DOHH2 (cell line): ENCODE data around the gene PIGM.

Experiments
- H3F3A ChIP-seq: fragments of 200-600 bp; sonication (generic), shearing (Covaris generic); 2 replicates; pipeline ENCODE4 v1.6.0; 2016; ENCODE audit warnings: antibody characterized with exemption, mild to moderate bottlenecking; ENCODE audit not compliant: control insufficient read depth, insufficient read depth
- H3K27ac ChIP-seq: fragments of 200-600 bp; sonication (generic); 2 replicates; pipeline ENCODE4 v1.5.1; 2014; ENCODE audit warnings: low read depth, mild to moderate bottlenecking, low read length, moderate library complexity
- H3K27me3 ChIP-seq: fragments of 200-600 bp; sonication (generic); 2 replicates; pipeline ENCODE4 v1.6.1; 2014; ENCODE audit warnings: mild to moderate bottlenecking, low read length, mixed read lengths; ENCODE audit not compliant: control insufficient read depth
- H3K36me3 ChIP-seq: fragments of 200-600 bp; sonication (generic); 2 replicates; pipeline ENCODE4 v1.6.1; 2014; ENCODE audit warnings: mild to moderate bottlenecking, low read length, moderate library complexity, mixed read lengths; ENCODE audit not compliant: control insufficient read depth
- H3K4me1 ChIP-seq: fragments of 200-600 bp; sonication (generic); 2 replicates; pipeline ENCODE4 v1.6.1; 2014; ENCODE audit warnings: mild to moderate bottlenecking, low read length, mixed read lengths; ENCODE audit not compliant: control insufficient read depth
- H3K4me2 ChIP-seq: fragments of 200-600 bp; sonication (generic); 2 replicates; pipeline ENCODE4 v1.6.0; 2014; ENCODE audit warnings: mild to moderate bottlenecking, low read length, moderate library complexity
- H3K4me3 ChIP-seq: fragments of 200-600 bp; sonication (generic); 2 replicates; pipeline ENCODE4 v1.5.1; 2014; ENCODE audit warnings: mild to moderate bottlenecking, low read length, mixed read lengths
- H3K79me2 ChIP-seq: fragments of 200-600 bp; sonication (generic); 2 replicates; pipeline ENCODE4 v1.6.1; 2014; ENCODE audit warnings: mild to moderate bottlenecking, low read length, mixed read lengths; ENCODE audit not compliant: control insufficient read depth
- H3K9me2 ChIP-seq: fragments of 200-600 bp; sonication (generic); replicated peaks from 2 replicates; pipeline ENCODE4 v1.6.1; 2014; ENCODE audit warnings: mild to moderate bottlenecking, low read length, mixed read lengths; ENCODE audit not compliant: control insufficient read depth
- H3K9me3 ChIP-seq: fragments of 200-600 bp; sonication (generic); 2 replicates; pipeline ENCODE4 v1.6.1; 2014; ENCODE audit warnings: antibody characterized with exemption, low read length, mixed read lengths; ENCODE audit not compliant: control insufficient read depth, insufficient read depth
- H4K20me1 ChIP-seq: fragments of 200-600 bp; sonication (generic); 2 replicates; pipeline ENCODE4 v1.6.0; 2014; ENCODE audit warnings: low read depth, mild to moderate bottlenecking, antibody characterized with exemption, low read length, moderate library complexity; ENCODE audit not compliant: control insufficient read depth, insufficient read depth
- EZH2phosphoT487 ChIP-seq: fragments of 200-600 bp; sonication (generic); IDR thresholded peaks from 2 replicates; pipeline ENCODE4 v1.6.1; 2017; ENCODE audit warnings: borderline replicate concordance, mild to moderate bottlenecking, antibody characterized with exemption, low read length, moderate library complexity, mixed read lengths
- TF ChIP-seq, protein P1 (sequence below): fragments of 200-600 bp; sonication (generic); IDR thresholded peaks from one replicate; pipeline ENCODE4 v1.5.1; 2014; ENCODE audit warnings: antibody characterized with exemption, mild to moderate bottlenecking, low read depth, low read length; ENCODE audit not compliant: poor library complexity, severe bottlenecking

Gene PIGM

DNA sequence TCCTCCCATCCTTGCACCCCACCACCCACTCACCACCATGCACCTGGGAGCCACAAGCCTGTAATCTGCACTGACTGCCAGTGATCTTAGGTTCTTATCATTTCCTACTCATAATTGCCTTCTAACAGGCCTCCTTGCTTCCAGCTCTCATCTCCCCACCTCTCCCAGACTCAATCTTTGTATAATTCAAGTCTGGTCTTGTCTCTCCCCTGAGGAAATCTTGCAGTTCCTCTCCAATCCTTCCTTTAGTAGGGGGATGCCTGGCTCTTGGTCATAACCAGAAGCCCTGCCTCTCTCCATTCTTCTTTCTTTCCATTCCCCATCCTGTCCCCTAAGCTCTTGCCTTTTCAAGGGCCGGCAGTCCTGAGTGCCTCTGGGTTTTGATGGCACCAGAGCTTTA is 27.8 kb downstream of the PIGM start:
- no peak overlapping the region for H3K4me2 ChIP-seq
- peaks cover 9% of the 10 kb centered on the region for H3K4me1 ChIP-seq
- no peaks in the 10 kb centered on the region for H3K9me3 ChIP-seq
- H3F3A ChIP-seq = no peaks in the 10 kb centered on the region; the same call in 1 of the 2 replicates
- no peaks in the 10 kb centered on the region for H3K36me3 ChIP-seq
- H3K9me2 ChIP-seq = no peaks in the 10 kb centered on the region
- peaks cover 19% of the 10 kb centered on the region for H3K27me3 ChIP-seq
- H3K79me2 ChIP-seq = no peaks in the 10 kb centered on the region
- H3K27ac ChIP-seq = no peak overlapping the region
- H4K20me1 ChIP-seq = no peaks in the 10 kb centered on the region
- no peak overlapping the region for H3K4me3 ChIP-seq
- no peak for TF ChIP-seq EZH2phosphoT487
- TF ChIP-seq, protein P1, sequence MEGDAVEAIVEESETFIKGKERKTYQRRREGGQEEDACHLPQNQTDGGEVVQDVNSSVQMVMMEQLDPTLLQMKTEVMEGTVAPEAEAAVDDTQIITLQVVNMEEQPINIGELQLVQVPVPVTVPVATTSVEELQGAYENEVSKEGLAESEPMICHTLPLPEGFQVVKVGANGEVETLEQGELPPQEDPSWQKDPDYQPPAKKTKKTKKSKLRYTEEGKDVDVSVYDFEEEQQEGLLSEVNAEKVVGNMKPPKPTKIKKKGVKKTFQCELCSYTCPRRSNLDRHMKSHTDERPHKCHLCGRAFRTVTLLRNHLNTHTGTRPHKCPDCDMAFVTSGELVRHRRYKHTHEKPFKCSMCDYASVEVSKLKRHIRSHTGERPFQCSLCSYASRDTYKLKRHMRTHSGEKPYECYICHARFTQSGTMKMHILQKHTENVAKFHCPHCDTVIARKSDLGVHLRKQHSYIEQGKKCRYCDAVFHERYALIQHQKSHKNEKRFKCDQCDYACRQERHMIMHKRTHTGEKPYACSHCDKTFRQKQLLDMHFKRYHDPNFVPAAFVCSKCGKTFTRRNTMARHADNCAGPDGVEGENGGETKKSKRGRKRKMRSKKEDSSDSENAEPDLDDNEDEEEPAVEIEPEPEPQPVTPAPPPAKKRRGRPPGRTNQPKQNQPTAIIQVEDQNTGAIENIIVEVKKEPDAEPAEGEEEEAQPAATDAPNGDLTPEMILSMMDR = no peak

DNA sequence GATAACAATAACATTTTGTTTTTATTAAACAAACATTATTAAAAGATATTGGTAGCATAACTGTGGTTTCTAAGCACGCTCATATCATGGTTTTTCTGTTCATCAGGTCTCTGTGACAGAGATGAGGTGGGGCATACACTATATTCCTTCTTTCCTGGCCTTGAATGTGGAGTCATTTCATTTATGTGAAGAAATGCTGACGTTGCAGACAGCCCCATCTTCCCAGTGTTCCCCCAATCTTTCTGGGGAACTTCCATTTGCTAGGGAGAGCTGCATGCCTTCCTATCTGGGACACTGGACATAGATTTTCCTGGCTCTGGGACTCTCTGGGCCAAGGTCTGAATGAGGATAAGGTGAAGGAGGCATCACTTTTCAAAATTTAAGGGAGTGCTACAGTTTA is 30.4 kb downstream of the PIGM start:
- H3K9me2 ChIP-seq = no peaks in the 10 kb centered on the region
- H3K4me2 ChIP-seq = no peak overlapping the region
- no peaks in the 10 kb centered on the region for H3K4me1 ChIP-seq
- TF ChIP-seq, protein P1 = no peak
- no peak for TF ChIP-seq EZH2phosphoT487
- peaks cover 25% of the 10 kb centered on the region for H3K27me3 ChIP-seq
- H3K27ac ChIP-seq = no peak overlapping the region
- no peak overlapping the region for H3K4me3 ChIP-seq
- no peaks in the 10 kb centered on the region for H3K9me3 ChIP-seq
- no peaks in the 10 kb centered on the region for H3K36me3 ChIP-seq
- H3F3A ChIP-seq = no peaks in the 10 kb centered on the region
- H4K20me1 ChIP-seq = no peaks in the 10 kb centered on the region
- no peaks in the 10 kb centered on the region for H3K79me2 ChIP-seq

DNA sequence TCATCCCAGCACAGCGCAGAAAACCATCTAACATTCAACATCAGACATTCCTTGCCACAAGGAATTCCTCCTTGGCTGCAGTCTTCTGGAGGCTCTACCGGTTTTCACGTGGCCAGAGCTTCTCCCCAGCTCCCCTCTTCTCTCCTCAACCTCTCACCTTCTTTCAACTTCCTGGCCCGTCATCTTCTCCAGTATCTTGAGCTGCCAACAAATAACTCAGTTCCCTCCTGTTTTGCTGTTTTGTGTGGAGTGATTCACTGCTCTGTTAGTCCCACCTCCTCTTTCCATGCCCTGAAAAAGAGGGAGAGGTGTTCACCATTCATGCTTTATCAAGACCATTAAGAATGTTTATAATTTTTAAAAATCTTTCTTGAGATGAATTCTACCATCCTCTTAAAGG is 32.6 kb downstream of the PIGM start:
- H3K27me3 ChIP-seq = peaks cover 35% of the 10 kb centered on the region
- H3K79me2 ChIP-seq = no peaks in the 10 kb centered on the region
- H4K20me1 ChIP-seq = no peaks in the 10 kb centered on the region
- no peak overlapping the region for H3K27ac ChIP-seq
- no peak overlapping the region for H3K4me2 ChIP-seq
- TF ChIP-seq, protein P1 = no peak
- no peaks in the 10 kb centered on the region for H3F3A ChIP-seq
- no peaks in the 10 kb centered on the region for H3K36me3 ChIP-seq
- H3K4me1 ChIP-seq = no peaks in the 10 kb centered on the region
- H3K9me2 ChIP-seq = no peaks in the 10 kb centered on the region
- H3K9me3 ChIP-seq = no peaks in the 10 kb centered on the region
- no peak overlapping the region for H3K4me3 ChIP-seq

DNA sequence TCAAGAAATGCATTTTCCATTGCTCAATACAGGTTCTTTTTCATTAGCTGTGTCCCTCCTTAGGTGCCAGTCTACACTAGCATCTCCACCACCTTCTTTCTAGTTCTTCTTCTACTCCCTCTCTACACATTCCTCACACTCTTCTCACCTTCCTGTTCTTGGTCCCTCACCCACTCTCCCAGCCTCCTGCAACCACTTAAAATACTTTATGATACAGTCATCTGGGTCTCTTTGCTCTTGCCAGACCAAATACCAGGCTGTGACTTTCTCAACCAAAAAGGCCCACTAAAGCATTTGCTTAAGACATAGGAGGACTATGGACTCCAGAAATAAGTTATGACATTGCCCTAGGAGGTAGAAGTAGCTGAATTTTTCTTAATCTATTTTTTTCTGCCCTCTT is 35.1 kb downstream of the PIGM start:
- no peaks in the 10 kb centered on the region for H3K36me3 ChIP-seq
- H3K4me1 ChIP-seq = no peaks in the 10 kb centered on the region
- no peak overlapping the region for H3K27ac ChIP-seq
- TF ChIP-seq, protein P1 = no peak
- TF ChIP-seq EZH2phosphoT487 = no peak
- no peak overlapping the region for H3K4me2 ChIP-seq
- no peaks in the 10 kb centered on the region for H3K79me2 ChIP-seq
- no peaks in the 10 kb centered on the region for H3K9me2 ChIP-seq
- peaks cover 37% of the 10 kb centered on the region for H3K27me3 ChIP-seq
- H3F3A ChIP-seq = no peaks in the 10 kb centered on the region
- no peaks in the 10 kb centered on the region for H3K9me3 ChIP-seq
- no peak overlapping the region for H3K4me3 ChIP-seq
- H4K20me1 ChIP-seq = no peaks in the 10 kb centered on the region
